ENCODE measurements around the gene ELF5.

DNA sequence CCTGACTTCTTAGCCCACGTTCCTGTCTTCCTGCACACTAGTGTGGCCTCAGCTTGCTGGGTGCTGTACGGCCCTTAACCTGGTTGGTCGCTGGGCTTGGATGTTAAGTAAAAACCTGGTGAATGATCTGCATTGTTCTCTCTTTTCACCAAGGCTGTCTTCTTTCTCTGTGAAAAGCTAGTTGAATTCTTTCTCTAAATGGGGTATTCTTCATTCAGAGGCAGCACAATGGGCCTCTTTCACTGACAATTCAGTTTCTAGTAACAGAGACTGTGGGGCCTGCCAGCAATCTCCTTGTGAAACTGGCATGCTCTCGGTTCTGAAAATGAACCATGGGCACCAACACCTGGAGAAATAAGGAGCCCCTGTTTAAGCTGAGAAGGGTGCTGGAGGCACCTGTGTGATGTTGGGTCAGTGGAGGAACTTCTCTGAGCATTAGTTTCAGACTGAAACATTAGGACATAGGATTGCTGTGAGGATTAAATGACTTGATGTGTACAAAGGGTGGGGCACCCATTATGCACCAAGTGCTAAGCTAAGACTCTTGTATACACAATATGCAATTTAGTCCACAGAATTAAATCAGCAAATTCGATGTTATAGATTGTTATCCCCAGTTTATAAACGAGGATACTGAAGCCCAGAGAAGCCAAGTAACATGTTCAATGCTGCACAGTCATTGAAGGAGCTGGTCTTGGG lies 33.1 kb upstream of the ELF5 start:
- no peak for TF ChIP-seq POLR2AphosphoS5 (IDR thresholded peaks at IDR 0.05; ENCODE audit: low read depth, low read length)
- TF ChIP-seq POLR2A (IDR thresholded peaks at IDR 0.05; ENCODE audit: low read depth, low read length) = no peak
- TF ChIP-seq POU2F2 (IDR thresholded peaks at IDR 0.05; ENCODE audit: low read depth, low read length) = no peak
- no peak for TF ChIP-seq TAF1 (IDR thresholded peaks at IDR 0.05; ENCODE audit: low read depth, low read length)
- no peak for TF ChIP-seq SPI1 (IDR thresholded peaks at IDR 0.05; ENCODE audit: low read depth, low read length)
- TF ChIP-seq PAX5 (IDR thresholded peaks at IDR 0.05; ENCODE audit: insufficient read depth, low read length, severe bottlenecking) = no peak

All from GM12891 (cell line).